SK-N-DZ (cell line): ENCODE measurements around the gene CCDC14.
"Not testable (repeated sequence)": the region's sequence is repeated elsewhere in the genome, so short reads cannot be mapped to it uniquely, and the experiment has no call there.

Experiments used
- DNase-seq: peaks from one replicate; pipeline ENCODE4 v3.0.0-alpha.2; 2015; ENCODE audit warnings: low spot score

The CCDC14 gene

GRCh38 chr3:123964793-123965192 lies 3.8 kb upstream of the CCDC14 start:
- not testable (repeated sequence) for DNase-seq

- no peak for DNase-seq
These were observed 453 bp upstream of the CCDC14 start for GRCh38 chr3:123961508-123961856.

- DNase-seq: no peak
These were observed 7.3 kb downstream of the CCDC14 start for GRCh38 chr3:123953735-123954134.

- no peak for DNase-seq
These were observed 8.0 kb downstream of the CCDC14 start for GRCh38 chr3:123952844-123953520.

- DNase-seq: no peak
These were observed 9.2 kb downstream of the CCDC14 start for GRCh38 chr3:123951522-123952447.

GRCh38 chr3:123949641-123950040 lies 11.4 kb downstream of the CCDC14 start:
- no peak for DNase-seq

- DNase-seq: no peak
These were observed 12.6 kb downstream of the CCDC14 start for GRCh38 chr3:123948449-123948848.

GRCh38 chr3:123947482-123947881 lies 13.5 kb downstream of the CCDC14 start:
- DNase-seq: no peak

GRCh38 chr3:123941542-123941941 lies 19.5 kb downstream of the CCDC14 start:
- no peak for DNase-seq

- DNase-seq: no peak
These were observed 19.9 kb downstream of the CCDC14 start for GRCh38 chr3:123941121-123941520.

- DNase-seq: no peak
These were observed 21.3 kb downstream of the CCDC14 start for GRCh38 chr3:123939706-123940105.

GRCh38 chr3:123936400-123936799 lies 24.6 kb downstream of the CCDC14 start:
- no peak for DNase-seq

- no peak for DNase-seq
These were observed 25.2 kb downstream of the CCDC14 start for GRCh38 chr3:123935830-123936229.

- DNase-seq: no peak
These were observed 26.8 kb downstream of the CCDC14 start for GRCh38 chr3:123934250-123934649.

- no peak for DNase-seq
These were observed 30.6 kb downstream of the CCDC14 start for GRCh38 chr3:123930445-123930844.

- no peak for DNase-seq
These were observed 31.7 kb downstream of the CCDC14 start for GRCh38 chr3:123929325-123929724.

- DNase-seq: no peak
These were observed 34.6 kb downstream of the CCDC14 start for GRCh38 chr3:123926396-123926795.

- no peak for DNase-seq
These were observed 40.2 kb downstream of the CCDC14 start for GRCh38 chr3:123920868-123921267.

GRCh38 chr3:123920383-123920782 lies 40.6 kb downstream of the CCDC14 start:
- DNase-seq: no peak

- no peak for DNase-seq
These were observed 41.7 kb downstream of the CCDC14 start for GRCh38 chr3:123919353-123919752.

- no peak for DNase-seq
These were observed 46.2 kb downstream of the CCDC14 start for GRCh38 chr3:123914829-123915228.

GRCh38 chr3:123909785-123910184 lies 51.2 kb downstream of the CCDC14 start:
- DNase-seq: no peak

GRCh38 chr3:123907720-123908119 lies 53.3 kb downstream of the CCDC14 start:
- DNase-seq: no peak
